Muscle layer of colon (tissue), 2 donors: Measurements from ENCODE around the gene RAD51AP1.
"Not testable (repeated sequence)": the region's sequence is repeated elsewhere in the genome, so short reads cannot be mapped to it uniquely, and the experiment has no call there.

Experiments used
- H3K27ac ChIP-seq: one replicate; pipeline ENCODE4 v1.7.0; 2013; ENCODE audit warnings: low read depth, mild to moderate bottlenecking, low read length, moderate library complexity
- H3K27me3 ChIP-seq, 2 donors: one replicate each; pipeline ENCODE4 v1.7.0; 2013; ENCODE audit warnings: low read length in 2 of 2, mild to moderate bottlenecking in 2 of 2; ENCODE audit not compliant: insufficient read depth in 2 of 2, control insufficient read depth in 1 of 2
- H3K36me3 ChIP-seq: one replicate; pipeline ENCODE4 v1.7.0; 2013; ENCODE audit warnings: mild to moderate bottlenecking, low read length; ENCODE audit not compliant: insufficient read depth
- H3K4me1 ChIP-seq: one replicate; pipeline ENCODE4 v1.7.0; 2013; ENCODE audit warnings: mild to moderate bottlenecking, low read length; ENCODE audit not compliant: insufficient read depth
- H3K4me3 ChIP-seq, 2 donors: one replicate each; pipeline ENCODE4 v1.7.0; 2013; ENCODE audit warnings: low read length in 2 of 2, low read depth in 1 of 2, mild to moderate bottlenecking in 1 of 2, moderate library complexity in 1 of 2
- H3K9ac ChIP-seq: one replicate; pipeline ENCODE4 v1.7.0; 2013; ENCODE audit warnings: low read length
- H3K9me3 ChIP-seq: one replicate; pipeline ENCODE4 v1.7.0; 2013; ENCODE audit warnings: mild to moderate bottlenecking, low read length
- donor health status: abdominal sarcoma.
- donor health status: Adenocarcinoma of cecum.

The RAD51AP1 gene, protein sequence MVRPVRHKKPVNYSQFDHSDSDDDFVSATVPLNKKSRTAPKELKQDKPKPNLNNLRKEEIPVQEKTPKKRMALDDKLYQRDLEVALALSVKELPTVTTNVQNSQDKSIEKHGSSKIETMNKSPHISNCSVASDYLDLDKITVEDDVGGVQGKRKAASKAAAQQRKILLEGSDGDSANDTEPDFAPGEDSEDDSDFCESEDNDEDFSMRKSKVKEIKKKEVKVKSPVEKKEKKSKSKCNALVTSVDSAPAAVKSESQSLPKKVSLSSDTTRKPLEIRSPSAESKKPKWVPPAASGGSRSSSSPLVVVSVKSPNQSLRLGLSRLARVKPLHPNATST

GRCh38 chr12:4538207-4539160 is at the start of gene RAD51AP1:
Gene RAD51AP1, plus strand, starts transcription at chr12:4538890. Its CDS starts 50 bp downstream, at chr12:4538940.
- H3K36me3 ChIP-seq = peaks cover 4% of the 10 kb centered on the region
- H3K4me3 ChIP-seq = peak within 1 kb of the TSS; percentile 55 to 93
- peak within 1 kb of the TSS; percentile 91 for H3K27ac ChIP-seq
- H3K9me3 ChIP-seq = no peaks in the 10 kb centered on the region
- peak within 1 kb of the TSS; percentile 69 for H3K9ac ChIP-seq
- no peaks in the 10 kb centered on the region for H3K27me3 ChIP-seq
- peaks cover 11% of the 10 kb centered on the region for H3K4me1 ChIP-seq

DNA sequence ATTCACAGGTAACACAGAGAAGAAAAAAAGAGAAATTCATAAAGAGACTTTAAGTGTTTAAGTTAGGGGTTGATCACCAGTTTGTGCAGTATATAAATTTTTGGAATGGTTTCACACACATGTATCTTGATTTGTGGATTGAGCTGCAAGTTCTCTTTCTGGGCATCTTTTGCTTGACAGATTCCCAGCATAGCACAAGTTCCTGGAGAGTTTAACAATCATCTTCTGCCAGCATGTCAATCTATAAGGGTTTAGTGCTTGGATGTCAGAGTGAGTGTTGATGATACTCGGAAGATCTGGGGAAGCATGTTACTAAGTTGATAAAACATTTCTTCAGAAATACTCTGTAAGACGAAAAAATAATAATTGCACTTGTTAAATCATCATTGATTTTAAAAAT is 49.1 kb upstream of the RAD51AP1 start:
- H3K4me1 ChIP-seq = no peaks in the 10 kb centered on the region
- no peak overlapping the region for H3K9ac ChIP-seq
- H3K36me3 ChIP-seq = peaks cover 19% of the 10 kb centered on the region
- H3K27ac ChIP-seq = no peak overlapping the region
- no peak overlapping the region for H3K4me3 ChIP-seq
- no peaks in the 10 kb centered on the region for H3K9me3 ChIP-seq
- H3K27me3 ChIP-seq = no peaks in the 10 kb centered on the region

DNA sequence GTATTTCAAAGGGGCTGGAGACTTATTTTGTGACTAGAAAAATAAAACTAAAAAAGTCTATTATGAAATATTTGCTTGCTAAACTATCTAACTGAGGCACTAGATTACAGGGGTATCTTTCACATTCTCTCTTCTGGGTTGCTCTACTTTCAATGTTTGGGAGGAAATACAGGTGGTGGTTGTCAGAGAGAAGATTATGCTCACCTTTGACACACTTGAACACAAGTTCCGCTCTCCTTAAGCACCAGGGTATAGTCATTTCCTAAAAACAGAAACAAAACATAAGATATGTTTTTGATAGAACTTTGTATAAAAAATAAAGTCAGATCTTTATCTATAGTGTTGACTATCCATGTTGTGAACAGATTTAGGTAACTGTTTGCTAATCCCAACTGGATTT is 47.7 kb upstream of the RAD51AP1 start:
- Histone ChIP-seq H3K27me3 (no peaks in the 10 kb centered on the region), H3K9me3 (no peaks in the 10 kb centered on the region), H3K27ac (no peak overlapping the region), H3K4me3 (no peak overlapping the region), H3K36me3 (peaks cover 20% of the 10 kb centered on the region), H3K9ac (no peak overlapping the region), H3K4me1 (no peaks in the 10 kb centered on the region)

DNA sequence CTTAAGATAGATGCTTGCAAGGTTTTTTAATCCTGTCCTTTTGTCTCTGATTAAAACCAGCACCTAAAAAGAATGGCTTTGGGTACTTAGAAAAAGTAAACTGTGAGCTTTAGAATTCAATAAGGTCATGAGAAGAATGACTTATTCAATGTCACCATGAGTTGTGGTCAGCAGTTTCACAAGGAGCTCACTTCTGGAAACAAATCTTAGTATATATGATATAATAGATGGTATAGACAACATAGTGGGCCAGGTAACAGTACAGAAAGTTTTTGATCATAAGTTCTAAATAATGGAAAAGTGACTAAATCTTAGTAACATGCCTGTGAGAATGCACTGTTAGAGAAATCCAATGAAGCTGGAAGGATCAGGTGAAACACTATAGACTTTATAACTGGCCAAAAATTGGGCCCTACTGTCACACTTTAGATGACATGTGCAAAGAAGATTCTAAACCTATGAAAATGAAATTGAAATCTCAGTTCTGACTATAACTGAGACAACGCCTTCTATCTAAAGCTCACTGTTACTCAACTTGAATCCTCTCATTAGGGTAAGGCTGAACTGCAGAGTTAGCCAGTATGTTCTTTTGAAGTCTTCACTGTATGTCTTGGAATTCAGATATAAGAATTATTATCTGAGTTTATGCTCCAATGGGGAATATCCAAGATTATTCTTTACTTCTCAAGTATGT is 42.4 kb upstream of the RAD51AP1 start:
- no peak overlapping the region for H3K27ac ChIP-seq

DNA sequence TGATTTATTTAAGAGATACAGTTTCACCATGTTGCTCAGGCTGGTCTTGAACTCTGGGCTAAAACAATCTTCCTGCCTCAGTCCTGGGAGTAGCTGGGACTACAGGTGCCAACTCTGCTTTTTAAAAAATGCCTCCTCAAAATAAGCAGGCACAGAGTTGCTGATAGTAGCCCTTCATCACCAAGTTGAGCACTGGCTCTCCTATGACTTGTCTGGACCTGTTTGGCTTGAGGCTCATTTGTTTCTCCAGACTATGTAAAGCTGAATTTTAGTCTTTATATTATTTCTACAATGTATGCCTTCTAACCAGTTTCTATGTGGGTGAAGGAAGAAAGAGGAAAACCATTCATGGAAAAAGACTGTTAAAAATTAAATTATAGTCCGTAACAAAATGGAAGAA is 39.5 kb upstream of the RAD51AP1 start:
- H3K27ac ChIP-seq = no peak overlapping the region
- H3K27me3 ChIP-seq = no peaks in the 10 kb centered on the region
- no peak overlapping the region for H3K9ac ChIP-seq
- H3K4me1 ChIP-seq = no peaks in the 10 kb centered on the region
- H3K4me3 ChIP-seq = no peak overlapping the region
- H3K9me3 ChIP-seq = no peaks in the 10 kb centered on the region
- H3K36me3 ChIP-seq = peaks cover 34% of the 10 kb centered on the region

More for the DNA sequence above, 42.4 kb upstream of the RAD51AP1 start:
- Histone ChIP-seq H3K4me3 (no peak overlapping the region), H3K9me3 (no peaks in the 10 kb centered on the region), H3K9ac (no peak overlapping the region), H3K27me3 (no peaks in the 10 kb centered on the region), H3K36me3 (peaks cover 24% of the 10 kb centered on the region), H3K4me1 (no peaks in the 10 kb centered on the region)

DNA sequence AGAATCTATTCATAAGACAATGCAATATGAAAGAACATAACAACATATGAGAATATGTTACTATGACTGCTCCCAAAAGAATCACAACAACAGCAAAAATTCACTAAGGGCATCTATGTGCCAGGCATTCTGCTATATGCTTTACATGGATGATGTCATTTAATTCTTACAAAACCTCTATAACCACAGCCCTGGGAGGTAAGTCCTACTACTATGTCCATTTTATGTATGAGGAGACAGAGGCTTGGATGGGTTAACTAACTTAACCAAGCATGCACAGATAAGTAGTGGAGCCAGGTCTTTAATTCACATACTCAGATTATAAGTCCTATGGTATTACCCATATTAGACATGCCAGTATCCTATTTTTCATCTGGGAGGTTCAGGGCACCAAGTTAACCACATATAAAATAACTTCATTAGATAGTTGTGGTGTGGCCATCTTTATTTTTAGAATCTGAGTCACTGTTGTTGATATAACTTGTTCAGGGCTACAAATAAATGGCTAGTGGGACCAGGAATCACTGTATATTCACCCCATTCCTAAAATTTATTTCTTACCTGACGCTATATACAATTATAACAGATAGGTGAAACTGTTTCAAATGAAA is 33.2 kb upstream of the RAD51AP1 start:
- Histone ChIP-seq H3K9me3 (no peaks in the 10 kb centered on the region), H3K27me3 (no peaks in the 10 kb centered on the region), H3K9ac (no peak overlapping the region), H3K27ac (no peak overlapping the region), H3K4me1 (no peaks in the 10 kb centered on the region), H3K36me3 (peaks cover 16% of the 10 kb centered on the region), H3K4me3 (no peak overlapping the region)

GRCh38 chr12:4506430-4506829 is 32.3 kb upstream of the RAD51AP1 start:
- Histone ChIP-seq H3K4me1 (no peaks in the 10 kb centered on the region), H3K27ac (no peak overlapping the region), H3K27me3 (no peaks in the 10 kb centered on the region), H3K36me3 (peaks cover 16% of the 10 kb centered on the region), H3K4me3 (no peak overlapping the region), H3K9me3 (no peaks in the 10 kb centered on the region), H3K9ac (no peak overlapping the region)

- peaks cover 16% of the 10 kb centered on the region for H3K36me3 ChIP-seq
These were observed 31.8 kb upstream of the RAD51AP1 start for GRCh38 chr12:4506870-4507269.

GRCh38 chr12:4508503-4508902 is 30.2 kb upstream of the RAD51AP1 start:
- not testable (repeated sequence) for H3K9me3 ChIP-seq, H3K9ac ChIP-seq, H3K4me3 ChIP-seq, H3K4me1 ChIP-seq, H3K27ac ChIP-seq, H3K27me3 ChIP-seq
- H3K36me3 ChIP-seq = peaks cover 12% of the 10 kb centered on the region

More at GRCh38 chr12:4506870-4507269, 31.8 kb upstream of the RAD51AP1 start:
- Histone ChIP-seq H3K27ac (no peak overlapping the region), H3K4me1 (no peaks in the 10 kb centered on the region), H3K9me3 (no peaks in the 10 kb centered on the region), H3K9ac (no peak overlapping the region), H3K4me3 (no peak overlapping the region), H3K27me3 (no peaks in the 10 kb centered on the region)

GRCh38 chr12:4509269-4509668 is 29.4 kb upstream of the RAD51AP1 start:
- H3K4me3 ChIP-seq, H3K9ac ChIP-seq, H3K9me3 ChIP-seq, H3K27me3 ChIP-seq, H3K4me1 ChIP-seq, H3K27ac ChIP-seq, H3K36me3 ChIP-seq: not testable (repeated sequence)
